IPS-18a (cell line): ENCODE measurements around the gene PRSS33.

Experiments
- H3K27ac ChIP-seq: one replicate; pipeline ENCODE4 v1.5.1; 2013; ENCODE audit warnings: low read length
- H3K27me3 ChIP-seq: one replicate; pipeline ENCODE4 v1.6.1; 2013; ENCODE audit warnings: mild to moderate bottlenecking, low read length; ENCODE audit not compliant: control insufficient read depth, insufficient read depth
- H3K36me3 ChIP-seq: one replicate; pipeline ENCODE4 v1.6.1; 2013; ENCODE audit warnings: low read depth, low read length; ENCODE audit not compliant: control insufficient read depth
- H3K4me1 ChIP-seq: one replicate; pipeline ENCODE4 v1.6.1; 2013; ENCODE audit warnings: low read depth, low read length; ENCODE audit not compliant: control insufficient read depth
- H3K4me3 ChIP-seq: one replicate; pipeline ENCODE4 v1.5.1; 2013; ENCODE audit warnings: low read length
- H3K9ac ChIP-seq: one replicate; pipeline ENCODE4 v1.6.1; 2013; ENCODE audit warnings: mild to moderate bottlenecking, low read length, moderate library complexity
- H3K9me3 ChIP-seq: one replicate; pipeline ENCODE4 v1.6.1; 2013; ENCODE audit warnings: low read depth, low read length; ENCODE audit not compliant: control insufficient read depth

The PRSS33 gene

DNA sequence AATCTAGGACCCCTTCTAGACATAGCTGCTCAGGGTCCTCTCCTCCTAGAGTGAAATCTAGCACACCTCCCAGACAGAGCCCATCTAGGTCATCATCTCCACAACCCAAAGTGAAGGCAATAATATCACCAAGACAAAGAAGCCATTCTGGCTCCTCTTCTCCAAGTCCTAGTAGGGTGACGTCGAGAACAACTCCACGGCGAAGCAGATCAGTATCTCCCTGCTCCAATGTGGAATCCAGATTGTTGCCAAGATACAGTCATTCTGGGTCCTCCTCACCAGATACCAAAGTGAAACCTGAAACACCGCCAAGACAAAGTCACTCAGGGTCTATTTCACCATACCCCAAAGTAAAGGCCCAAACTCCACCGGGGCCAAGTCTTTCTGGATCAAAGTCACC is 24.2 kb downstream of the PRSS33 start:
- H3K9me3 ChIP-seq, result peaks cover 4% of the 10 kb centered on the region
- H3K27me3 ChIP-seq, result no peaks in the 10 kb centered on the region
- peaks cover 100% of the 10 kb centered on the region for H3K36me3 ChIP-seq
- no peak overlapping the region for H3K27ac ChIP-seq
- H3K9ac ChIP-seq, result no peak overlapping the region
- H3K4me3 ChIP-seq, result no peak overlapping the region
- H3K4me1 ChIP-seq, result no peaks in the 10 kb centered on the region

DNA sequence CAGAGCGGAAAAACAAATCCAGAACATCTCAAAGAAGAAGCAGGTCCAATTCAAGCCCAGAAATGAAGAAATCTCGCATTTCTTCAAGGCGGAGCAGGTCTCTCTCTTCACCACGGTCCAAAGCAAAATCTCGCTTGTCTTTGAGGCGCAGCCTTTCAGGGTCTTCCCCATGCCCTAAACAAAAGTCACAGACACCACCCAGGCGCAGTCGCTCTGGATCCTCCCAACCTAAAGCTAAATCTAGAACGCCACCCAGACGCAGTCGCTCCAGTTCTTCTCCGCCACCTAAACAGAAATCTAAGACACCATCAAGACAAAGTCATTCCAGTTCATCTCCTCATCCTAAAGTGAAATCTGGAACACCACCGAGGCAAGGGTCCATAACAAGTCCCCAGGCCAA is 24.6 kb downstream of the PRSS33 start:
- H3K9ac ChIP-seq, result no peak overlapping the region

DNA sequence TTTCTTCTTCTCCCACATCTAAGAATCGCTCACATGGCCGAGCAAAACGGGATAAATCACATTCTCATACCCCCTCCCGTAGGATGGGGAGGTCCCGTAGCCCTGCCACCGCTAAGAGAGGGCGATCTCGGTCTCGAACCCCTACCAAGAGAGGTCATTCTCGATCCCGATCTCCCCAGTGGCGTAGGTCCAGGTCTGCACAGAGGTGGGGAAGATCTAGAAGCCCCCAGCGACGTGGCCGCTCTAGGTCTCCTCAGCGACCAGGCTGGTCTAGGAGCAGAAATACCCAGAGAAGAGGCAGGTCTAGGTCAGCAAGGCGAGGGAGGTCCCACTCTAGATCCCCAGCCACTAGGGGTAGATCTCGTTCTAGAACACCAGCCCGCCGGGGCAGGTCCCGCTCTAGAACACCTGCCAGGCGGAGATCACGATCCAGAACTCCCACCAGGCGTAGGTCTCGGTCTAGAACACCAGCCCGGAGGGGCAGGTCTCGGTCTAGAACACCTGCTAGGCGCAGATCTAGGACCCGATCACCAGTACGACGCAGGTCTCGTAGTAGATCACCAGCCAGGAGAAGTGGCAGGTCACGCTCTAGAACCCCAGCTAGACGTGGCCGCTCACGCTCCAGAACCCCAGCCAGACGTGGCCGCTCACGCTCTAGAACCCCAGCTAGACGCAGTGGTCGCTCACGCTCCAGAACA is 25.3 kb downstream of the PRSS33 start:
- Histone ChIP-seq H3K9ac (no peak overlapping the region), H3K4me1 (no peaks in the 10 kb centered on the region), H3K4me3 (no peak overlapping the region), H3K27me3 (no peaks in the 10 kb centered on the region), H3K9me3 (peaks cover 4% of the 10 kb centered on the region), H3K36me3 (peaks cover 100% of the 10 kb centered on the region), H3K27ac (no peak overlapping the region)

More for the DNA sequence above, 24.6 kb downstream of the PRSS33 start:
- H3K27me3 ChIP-seq, result no peaks in the 10 kb centered on the region
- no peak overlapping the region for H3K4me3 ChIP-seq
- H3K9me3 ChIP-seq, result peaks cover 4% of the 10 kb centered on the region
- H3K36me3 ChIP-seq, result peaks cover 100% of the 10 kb centered on the region
- no peak overlapping the region for H3K27ac ChIP-seq
- no peaks in the 10 kb centered on the region for H3K4me1 ChIP-seq

DNA sequence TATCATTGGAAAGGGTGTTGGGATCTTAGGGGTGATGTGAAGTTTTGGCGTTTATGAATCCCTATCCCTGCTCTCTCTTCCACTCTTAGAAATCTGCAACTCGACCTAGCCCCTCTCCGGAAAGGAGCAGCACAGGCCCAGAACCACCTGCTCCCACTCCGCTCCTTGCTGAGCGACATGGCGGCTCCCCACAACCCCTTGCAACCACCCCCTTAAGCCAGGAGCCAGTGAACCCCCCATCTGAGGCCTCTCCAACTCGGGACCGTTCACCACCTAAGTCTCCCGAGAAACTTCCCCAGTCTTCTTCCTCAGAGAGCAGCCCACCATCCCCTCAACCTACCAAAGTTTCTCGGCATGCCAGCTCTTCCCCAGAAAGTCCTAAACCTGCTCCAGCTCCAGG is 25.9 kb downstream of the PRSS33 start:
- no peaks in the 10 kb centered on the region for H3K27me3 ChIP-seq
- no peak overlapping the region for H3K4me3 ChIP-seq
- H3K9me3 ChIP-seq, result peaks cover 4% of the 10 kb centered on the region
- no peak overlapping the region for H3K9ac ChIP-seq
- no peaks in the 10 kb centered on the region for H3K4me1 ChIP-seq
- no peak overlapping the region for H3K27ac ChIP-seq
- peaks cover 100% of the 10 kb centered on the region for H3K36me3 ChIP-seq

DNA sequence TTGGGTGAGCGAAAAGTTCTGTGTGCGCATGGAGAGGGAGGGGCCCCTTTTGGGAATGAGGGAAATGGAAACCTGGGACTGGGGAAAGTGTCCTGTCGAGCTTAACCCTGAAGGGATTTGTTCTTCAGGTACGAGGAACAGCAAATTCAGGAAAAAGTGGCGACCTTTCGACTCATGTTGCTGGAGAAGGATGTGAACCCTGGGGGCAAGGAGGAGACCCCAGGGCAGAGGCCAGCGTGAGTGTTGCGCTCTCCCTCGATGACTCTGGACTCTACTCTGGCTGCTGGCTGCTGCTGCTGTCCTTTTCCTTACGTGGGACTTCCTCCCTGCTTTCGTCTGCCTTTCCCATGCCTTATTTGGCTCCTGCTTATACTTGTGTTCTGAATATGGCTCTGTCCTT is 30.0 kb downstream of the PRSS33 start:
- Histone ChIP-seq H3K4me1 (peaks cover 9% of the 10 kb centered on the region), H3K9ac (no peak overlapping the region), H3K27ac (no peak overlapping the region), H3K36me3 (peaks cover 65% of the 10 kb centered on the region), H3K9me3 (peaks cover 4% of the 10 kb centered on the region), H3K4me3 (no peak overlapping the region), H3K27me3 (no peaks in the 10 kb centered on the region)

DNA sequence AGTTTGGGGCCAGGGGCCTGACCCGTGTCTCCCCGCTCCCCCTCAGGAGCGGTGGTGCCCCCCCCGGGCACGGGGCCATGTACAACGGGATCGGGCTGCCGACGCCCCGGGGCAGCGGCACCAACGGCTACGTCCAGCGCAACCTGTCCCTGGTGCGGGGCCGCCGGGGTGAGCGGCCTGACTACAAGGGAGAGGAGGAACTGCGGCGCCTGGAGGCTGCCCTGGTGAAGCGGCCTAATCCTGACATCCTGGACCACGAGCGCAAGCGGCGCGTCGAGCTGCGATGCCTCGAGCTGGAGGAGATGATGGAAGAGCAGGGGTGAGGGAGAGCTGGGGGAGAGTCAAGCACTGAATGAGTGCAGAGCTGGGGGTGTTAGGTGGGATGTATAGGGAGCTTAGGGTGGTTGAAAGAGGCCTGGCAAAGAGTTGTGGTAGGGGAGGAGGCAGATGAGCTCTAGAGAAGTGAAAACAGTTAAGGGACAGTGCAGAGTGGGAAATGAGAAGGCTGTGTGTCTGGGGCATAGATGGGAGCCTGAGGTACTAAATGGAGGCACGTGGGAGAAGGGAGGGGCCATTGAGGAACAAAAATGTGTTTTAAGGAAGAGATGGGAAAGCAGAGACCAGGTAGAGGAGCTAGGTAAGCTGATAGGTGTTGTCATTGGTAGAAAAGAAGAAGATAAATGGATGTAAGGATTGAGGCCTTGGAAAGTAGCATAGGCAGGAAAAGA is 30.9 kb downstream of the PRSS33 start:
- Histone ChIP-seq H3K4me1 (peaks cover 11% of the 10 kb centered on the region), H3K9me3 (peaks cover 4% of the 10 kb centered on the region), H3K9ac (no peak overlapping the region), H3K27me3 (no peaks in the 10 kb centered on the region), H3K4me3 (no peak overlapping the region), H3K36me3 (peaks cover 57% of the 10 kb centered on the region), H3K27ac (no peak overlapping the region)

DNA sequence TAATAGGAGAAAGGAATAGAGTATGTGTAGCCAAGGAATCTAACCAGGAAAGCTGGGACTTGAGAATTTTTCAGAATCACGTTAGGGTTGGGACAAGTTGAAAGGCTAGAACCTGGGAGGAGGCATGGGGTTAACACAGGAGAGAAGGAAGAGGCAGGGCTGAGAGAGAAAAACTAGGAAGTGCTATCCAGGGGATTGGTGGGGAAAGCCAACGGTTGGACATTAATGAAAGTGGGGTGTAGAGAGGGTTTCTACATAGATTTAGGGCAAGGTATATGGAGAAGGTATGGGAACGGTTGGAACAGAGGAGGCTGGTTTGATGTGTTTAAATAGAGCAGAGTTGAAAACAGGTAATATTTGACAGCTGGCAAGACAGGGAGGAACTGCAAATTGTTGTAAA is 32.2 kb downstream of the PRSS33 start:
- Histone ChIP-seq H3K27me3 (no peaks in the 10 kb centered on the region), H3K4me1 (peaks cover 12% of the 10 kb centered on the region), H3K27ac (no peak overlapping the region), H3K4me3 (peak overlapping the region; percentile 88), H3K36me3 (peaks cover 44% of the 10 kb centered on the region), H3K9ac (peak overlapping the region; percentile 93), H3K9me3 (no peaks in the 10 kb centered on the region)

DNA sequence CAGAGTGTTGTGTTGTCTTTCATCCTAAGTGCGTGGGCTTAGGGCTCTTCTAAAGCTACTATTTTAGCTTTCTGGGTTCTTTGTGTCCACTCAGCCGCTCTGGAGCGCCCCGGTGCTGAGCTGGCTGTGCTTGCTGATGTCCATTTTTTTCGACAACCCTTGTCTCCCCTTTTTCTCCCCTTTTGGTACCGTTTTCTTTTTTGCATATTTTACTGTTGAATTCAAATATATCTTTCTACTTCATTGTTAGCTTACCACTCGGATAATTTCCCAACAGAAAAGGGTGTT is 33.7 kb downstream of the PRSS33 start:
- Histone ChIP-seq H3K9ac (peak overlapping the region; percentile 93), H3K27me3 (no peaks in the 10 kb centered on the region), H3K27ac (peak overlapping the region; percentile 47), H3K9me3 (no peaks in the 10 kb centered on the region), H3K4me3 (peak overlapping the region; percentile 88), H3K4me1 (peaks cover 12% of the 10 kb centered on the region), H3K36me3 (peaks cover 32% of the 10 kb centered on the region)

DNA sequence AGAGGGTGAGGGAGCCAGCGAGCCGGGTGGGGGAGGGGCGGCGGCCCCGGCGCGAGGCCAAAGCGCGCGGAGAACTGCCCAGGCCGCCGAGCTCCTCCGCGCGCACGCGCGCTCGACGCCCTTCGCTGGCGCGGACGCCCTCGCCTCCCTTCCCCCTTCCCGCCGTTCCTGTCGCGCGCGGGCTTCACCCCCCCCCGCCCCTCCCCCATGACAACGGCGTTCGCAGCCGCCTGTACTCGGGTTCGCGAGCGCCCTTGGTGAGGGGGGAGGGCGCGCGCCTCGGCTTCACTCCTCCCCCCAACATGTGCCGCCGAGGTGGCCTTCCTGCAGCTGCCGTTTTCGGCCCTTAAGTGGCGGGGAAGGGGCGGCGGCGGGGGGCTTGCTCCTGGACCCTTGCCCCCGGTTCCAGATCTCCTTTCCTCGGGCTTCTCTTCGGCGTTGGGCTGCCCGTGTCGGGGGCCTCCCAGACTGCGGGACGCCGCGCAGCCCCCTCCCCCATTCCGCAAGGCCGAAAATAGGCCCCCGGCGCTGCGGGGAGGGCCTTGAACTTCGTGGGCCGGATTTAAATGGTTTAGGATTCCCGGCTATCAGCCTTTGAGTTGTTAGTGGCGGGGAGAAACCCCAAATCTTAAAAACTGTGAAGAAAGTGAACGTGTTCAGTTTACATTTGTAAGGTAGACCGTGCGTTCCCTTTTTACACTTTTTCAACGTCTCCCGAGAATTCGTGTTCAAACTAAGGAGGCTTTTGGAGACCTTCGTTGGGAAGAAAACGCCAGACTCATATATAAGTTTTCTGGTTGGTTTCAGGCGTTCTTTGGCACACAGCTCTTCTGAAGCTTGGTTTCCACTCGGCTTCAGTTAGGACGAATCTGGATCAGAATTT is 34.3 kb downstream of the PRSS33 start:
- H3K9ac ChIP-seq, result peak overlapping the region; percentile 93
- H3K27ac ChIP-seq, result peak overlapping the region; percentile 100
- peaks cover 26% of the 10 kb centered on the region for H3K36me3 ChIP-seq
- peaks cover 12% of the 10 kb centered on the region for H3K4me1 ChIP-seq
- no peaks in the 10 kb centered on the region for H3K27me3 ChIP-seq
- peak overlapping the region; percentile 88 for H3K4me3 ChIP-seq
- no peaks in the 10 kb centered on the region for H3K9me3 ChIP-seq

DNA sequence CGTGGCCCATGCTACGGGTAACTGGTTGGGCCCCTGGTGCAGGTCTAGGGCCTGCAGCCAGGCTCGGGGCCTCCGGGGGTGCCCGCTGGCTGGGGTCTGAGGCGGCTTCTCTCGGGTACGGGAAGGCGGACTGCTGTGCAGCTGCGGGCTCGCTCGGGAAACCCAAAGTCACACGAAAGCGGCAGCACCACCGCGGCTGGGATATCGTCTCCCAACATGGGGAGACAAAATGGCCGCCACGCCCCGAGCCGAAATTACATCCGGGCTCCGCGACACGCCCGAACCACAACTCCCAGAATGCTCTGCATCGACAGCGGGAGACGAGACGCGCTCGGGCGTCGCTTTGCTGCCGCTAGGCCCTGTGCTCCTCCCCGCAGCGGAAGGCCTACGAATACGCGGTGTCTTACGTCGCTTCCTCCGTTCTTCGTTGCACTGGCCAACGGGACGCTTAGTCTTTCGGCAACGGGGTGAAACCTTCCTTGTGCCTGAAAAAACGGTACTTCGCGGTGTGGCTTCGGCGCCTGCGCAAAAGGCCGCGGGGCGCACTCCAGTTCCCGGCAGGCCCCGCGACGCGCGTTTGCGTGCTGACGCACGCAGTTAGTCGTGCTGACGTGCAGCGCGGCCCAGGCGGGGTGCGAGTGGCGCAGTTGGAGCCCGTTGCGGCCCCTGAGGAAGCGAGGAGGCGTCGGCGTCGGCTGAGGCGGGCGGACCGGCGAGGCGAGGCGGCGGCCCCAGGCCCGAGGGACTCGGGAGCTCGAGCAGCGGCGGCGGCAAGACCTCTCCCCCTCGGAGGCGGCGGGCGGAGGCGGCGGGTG is 35.1 kb downstream of the PRSS33 start, which contains the start of gene SRRM2:
TSS of gene SRRM2 (plus strand) at position 604 of the 815 bp plus-strand sequence. CDS start 3,727 bp downstream, outside the sequence.
- Histone ChIP-seq H3K4me1 (peaks cover 12% of the 10 kb centered on the region), H3K9ac (peak within 1 kb of the TSS; percentile 93), H3K9me3 (no peaks in the 10 kb centered on the region), H3K27ac (peak within 1 kb of the TSS; percentile 100), H3K4me3 (peak within 1 kb of the TSS; percentile 88), H3K27me3 (no peaks in the 10 kb centered on the region), H3K36me3 (peaks cover 18% of the 10 kb centered on the region)

DNA sequence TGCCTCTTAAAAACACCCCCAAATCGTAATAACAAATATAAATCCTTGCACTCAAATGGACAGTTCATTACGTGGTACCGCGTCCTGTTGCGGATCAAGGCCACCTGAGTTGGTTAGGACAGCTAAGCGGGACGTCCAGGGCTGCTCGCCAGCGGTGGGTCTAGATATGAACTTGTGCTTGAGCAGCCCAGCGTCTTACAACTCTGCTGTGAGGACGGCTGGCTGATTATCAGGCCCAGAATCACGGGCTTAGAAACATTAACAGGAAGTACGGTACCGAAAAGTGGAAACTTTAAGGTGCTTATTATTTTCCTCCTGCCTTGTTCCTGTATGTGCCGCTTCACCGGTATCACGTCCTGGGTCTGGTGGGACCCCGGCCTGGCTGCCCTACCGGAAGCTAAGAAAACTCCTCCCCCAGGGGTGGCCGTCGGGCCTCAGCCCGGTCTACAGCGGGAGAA is 35.8 kb downstream of the PRSS33 start:
- H3K4me3 ChIP-seq, result peak overlapping the region; percentile 88
- peaks cover 11% of the 10 kb centered on the region for H3K36me3 ChIP-seq
- peaks cover 12% of the 10 kb centered on the region for H3K4me1 ChIP-seq
- H3K9me3 ChIP-seq, result no peaks in the 10 kb centered on the region
- H3K9ac ChIP-seq, result peak overlapping the region; percentile 93
- H3K27me3 ChIP-seq, result no peaks in the 10 kb centered on the region
- peak overlapping the region; percentile 100 for H3K27ac ChIP-seq
